Measurements from ENCODE around the gene CCT7. TPM values are rescaled to one million over a fixed set of nuclear protein-coding genes. Genes with fewer than 3 reads are reported as not detected.
A peak's percentile ranks its signal among the peaks of the same experiment; 100 is the strongest.

The CCT7 gene
- polyA plus RNA-seq, 1 donor from 2014 or later, result 310 TPM

DNA sequence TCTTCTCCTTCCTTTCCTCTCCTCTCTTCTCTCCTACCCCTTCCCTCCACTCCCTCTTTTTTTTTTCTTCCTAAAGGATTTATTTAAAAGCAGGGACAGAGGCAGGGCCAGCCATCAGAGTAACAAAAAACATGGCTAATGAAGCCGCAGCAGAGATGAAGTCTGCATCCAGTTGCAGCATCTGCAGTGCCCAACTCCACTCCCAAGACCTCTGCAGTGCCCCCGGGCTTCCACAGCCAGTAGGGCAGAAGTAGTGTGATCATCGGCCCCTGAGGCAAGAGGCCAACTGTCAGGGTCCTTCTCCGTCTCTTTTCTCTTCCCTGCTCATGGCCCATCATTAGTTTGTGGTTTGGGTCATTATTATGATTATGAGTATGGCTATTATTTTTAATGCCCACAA lies 63.5 kb downstream of the CCT7 start:
- Histone ChIP-seq H4K20me1 (ENCODE audit: insufficient read depth) (no peaks in the 10 kb centered on the region), H3K27me3 (ENCODE audit: insufficient read depth, low read depth, low read length) (peaks cover 33% of the 10 kb centered on the region), H3K9ac (ENCODE audit: low read length) (peak overlapping the region; percentile 60), H3K36me3 (ENCODE audit: insufficient read depth, low read length) (no peaks in the 10 kb centered on the region), H3K4me3 (ENCODE audit: low read length) (peak overlapping the region; percentile 57), H3K9me2 (ENCODE audit: insufficient read depth, low read length) (no peaks in the 10 kb centered on the region), H3K27ac (ENCODE audit: low read length) (peak overlapping the region; percentile 90), H3K9me3 (ENCODE audit: low read length) (no peaks in the 10 kb centered on the region), H2AFZ (ENCODE audit: low read depth, low read length) (peak overlapping the region; percentile 52), H3F3A (ENCODE audit: insufficient read depth, low read length, poor library complexity, severe bottlenecking) (peaks cover 8% of the 10 kb centered on the region), H3K4me2 (ENCODE audit: low read length) (peak overlapping the region; percentile 75), H3K79me2 (replicated peaks; ENCODE audit: insufficient read depth, low read length) (no peaks in the 10 kb centered on the region)
- peak; percentile 5 for TF ChIP-seq EP300 (conservative IDR thresholded peaks at IDR 0.05; ENCODE audit: poor library complexity, severe bottlenecking)
- TF ChIP-seq, protein P1, sequence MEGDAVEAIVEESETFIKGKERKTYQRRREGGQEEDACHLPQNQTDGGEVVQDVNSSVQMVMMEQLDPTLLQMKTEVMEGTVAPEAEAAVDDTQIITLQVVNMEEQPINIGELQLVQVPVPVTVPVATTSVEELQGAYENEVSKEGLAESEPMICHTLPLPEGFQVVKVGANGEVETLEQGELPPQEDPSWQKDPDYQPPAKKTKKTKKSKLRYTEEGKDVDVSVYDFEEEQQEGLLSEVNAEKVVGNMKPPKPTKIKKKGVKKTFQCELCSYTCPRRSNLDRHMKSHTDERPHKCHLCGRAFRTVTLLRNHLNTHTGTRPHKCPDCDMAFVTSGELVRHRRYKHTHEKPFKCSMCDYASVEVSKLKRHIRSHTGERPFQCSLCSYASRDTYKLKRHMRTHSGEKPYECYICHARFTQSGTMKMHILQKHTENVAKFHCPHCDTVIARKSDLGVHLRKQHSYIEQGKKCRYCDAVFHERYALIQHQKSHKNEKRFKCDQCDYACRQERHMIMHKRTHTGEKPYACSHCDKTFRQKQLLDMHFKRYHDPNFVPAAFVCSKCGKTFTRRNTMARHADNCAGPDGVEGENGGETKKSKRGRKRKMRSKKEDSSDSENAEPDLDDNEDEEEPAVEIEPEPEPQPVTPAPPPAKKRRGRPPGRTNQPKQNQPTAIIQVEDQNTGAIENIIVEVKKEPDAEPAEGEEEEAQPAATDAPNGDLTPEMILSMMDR (IDR thresholded peaks at IDR 0.05; ENCODE audit: poor library complexity, severe bottlenecking), result peak; percentile 30
- TF ChIP-seq MXI1 (conservative IDR thresholded peaks at IDR 0.05; ENCODE audit: poor library complexity, severe bottlenecking), result no peak

DNA sequence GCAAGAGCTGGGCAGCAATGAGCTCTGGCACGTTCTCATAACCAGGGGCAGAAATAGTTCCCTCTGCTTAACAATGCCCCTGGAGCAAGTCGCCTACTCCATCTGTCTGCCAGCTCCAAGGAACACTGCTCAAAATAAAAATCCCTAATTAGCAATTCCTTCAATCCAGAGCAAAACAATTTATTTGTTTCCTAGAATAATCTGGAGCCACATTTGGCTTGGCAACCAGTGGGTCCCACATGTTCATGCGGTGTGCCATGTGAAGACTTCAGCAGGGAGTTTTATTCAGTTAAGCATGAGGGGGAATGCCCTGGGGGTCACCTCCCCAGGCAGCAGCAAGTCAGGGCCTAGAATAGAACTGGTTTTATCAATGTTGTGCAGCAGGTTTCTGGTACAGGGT lies 66.8 kb downstream of the CCT7 start:
- no peak overlapping the region for H3K9ac ChIP-seq (ENCODE audit: low read length)
- H3F3A ChIP-seq (ENCODE audit: insufficient read depth, low read length, poor library complexity, severe bottlenecking), result peaks cover 8% of the 10 kb centered on the region
- H3K27me3 ChIP-seq (ENCODE audit: insufficient read depth, low read depth, low read length), result peaks cover under 1% of the 10 kb centered on the region
- no peaks in the 10 kb centered on the region for H3K9me3 ChIP-seq (ENCODE audit: low read length)
- no peaks in the 10 kb centered on the region for H3K36me3 ChIP-seq (ENCODE audit: insufficient read depth, low read length)
- H3K27ac ChIP-seq (ENCODE audit: low read length), result no peak overlapping the region
- H3K4me3 ChIP-seq (ENCODE audit: low read length), result no peak overlapping the region
- H3K4me2 ChIP-seq (ENCODE audit: low read length), result no peak overlapping the region
- no peaks in the 10 kb centered on the region for H4K20me1 ChIP-seq (ENCODE audit: insufficient read depth)
- H3K79me2 ChIP-seq (replicated peaks; ENCODE audit: insufficient read depth, low read length), result no peaks in the 10 kb centered on the region
- TF ChIP-seq EZH2 (IDR thresholded peaks at IDR 0.05; ENCODE audit: borderline replicate concordance, insufficient read depth, low read length, poor library complexity, severe bottlenecking), result no peak
- TF ChIP-seq EP300 (conservative IDR thresholded peaks at IDR 0.05; ENCODE audit: poor library complexity, severe bottlenecking), result no peak
- TF ChIP-seq SMC3 (conservative IDR thresholded peaks at IDR 0.05; ENCODE audit: poor library complexity), result no peak
- no peak for TF ChIP-seq POLR2AphosphoS5 (IDR thresholded peaks at IDR 0.05)
- TF ChIP-seq RAD21 (conservative IDR thresholded peaks at IDR 0.05), result no peak
- no peak for TF ChIP-seq TAF1 (IDR thresholded peaks at IDR 0.05; ENCODE audit: low read depth)
- TF ChIP-seq, protein P1 (IDR thresholded peaks at IDR 0.05; ENCODE audit: poor library complexity, severe bottlenecking), result no peak
- TF ChIP-seq, protein P2, sequence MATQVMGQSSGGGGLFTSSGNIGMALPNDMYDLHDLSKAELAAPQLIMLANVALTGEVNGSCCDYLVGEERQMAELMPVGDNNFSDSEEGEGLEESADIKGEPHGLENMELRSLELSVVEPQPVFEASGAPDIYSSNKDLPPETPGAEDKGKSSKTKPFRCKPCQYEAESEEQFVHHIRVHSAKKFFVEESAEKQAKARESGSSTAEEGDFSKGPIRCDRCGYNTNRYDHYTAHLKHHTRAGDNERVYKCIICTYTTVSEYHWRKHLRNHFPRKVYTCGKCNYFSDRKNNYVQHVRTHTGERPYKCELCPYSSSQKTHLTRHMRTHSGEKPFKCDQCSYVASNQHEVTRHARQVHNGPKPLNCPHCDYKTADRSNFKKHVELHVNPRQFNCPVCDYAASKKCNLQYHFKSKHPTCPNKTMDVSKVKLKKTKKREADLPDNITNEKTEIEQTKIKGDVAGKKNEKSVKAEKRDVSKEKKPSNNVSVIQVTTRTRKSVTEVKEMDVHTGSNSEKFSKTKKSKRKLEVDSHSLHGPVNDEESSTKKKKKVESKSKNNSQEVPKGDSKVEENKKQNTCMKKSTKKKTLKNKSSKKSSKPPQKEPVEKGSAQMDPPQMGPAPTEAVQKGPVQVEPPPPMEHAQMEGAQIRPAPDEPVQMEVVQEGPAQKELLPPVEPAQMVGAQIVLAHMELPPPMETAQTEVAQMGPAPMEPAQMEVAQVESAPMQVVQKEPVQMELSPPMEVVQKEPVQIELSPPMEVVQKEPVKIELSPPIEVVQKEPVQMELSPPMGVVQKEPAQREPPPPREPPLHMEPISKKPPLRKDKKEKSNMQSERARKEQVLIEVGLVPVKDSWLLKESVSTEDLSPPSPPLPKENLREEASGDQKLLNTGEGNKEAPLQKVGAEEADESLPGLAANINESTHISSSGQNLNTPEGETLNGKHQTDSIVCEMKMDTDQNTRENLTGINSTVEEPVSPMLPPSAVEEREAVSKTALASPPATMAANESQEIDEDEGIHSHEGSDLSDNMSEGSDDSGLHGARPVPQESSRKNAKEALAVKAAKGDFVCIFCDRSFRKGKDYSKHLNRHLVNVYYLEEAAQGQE (IDR thresholded peaks at IDR 0.05; ENCODE audit: borderline replicate concordance), result no peak
- no peak for TF ChIP-seq MXI1 (conservative IDR thresholded peaks at IDR 0.05; ENCODE audit: poor library complexity, severe bottlenecking)
- H3K9me2 ChIP-seq (ENCODE audit: insufficient read depth, low read length), result no peaks in the 10 kb centered on the region
- H2AFZ ChIP-seq (ENCODE audit: low read depth, low read length), result no peak overlapping the region

Measured in neural cell (in vitro differentiated cells).